Measurements from ENCODE around the gene IFITM10. TPM values are rescaled to one million over a fixed set of nuclear protein-coding genes. Genes with fewer than 3 reads are reported as not detected.
A peak's percentile ranks its signal among the peaks of the same experiment; 100 is the strongest.

Gene IFITM10
- total and polyA plus RNA-seq, 11 donors, result 0.12 to 3.6 (median 0.54) TPM

DNA sequence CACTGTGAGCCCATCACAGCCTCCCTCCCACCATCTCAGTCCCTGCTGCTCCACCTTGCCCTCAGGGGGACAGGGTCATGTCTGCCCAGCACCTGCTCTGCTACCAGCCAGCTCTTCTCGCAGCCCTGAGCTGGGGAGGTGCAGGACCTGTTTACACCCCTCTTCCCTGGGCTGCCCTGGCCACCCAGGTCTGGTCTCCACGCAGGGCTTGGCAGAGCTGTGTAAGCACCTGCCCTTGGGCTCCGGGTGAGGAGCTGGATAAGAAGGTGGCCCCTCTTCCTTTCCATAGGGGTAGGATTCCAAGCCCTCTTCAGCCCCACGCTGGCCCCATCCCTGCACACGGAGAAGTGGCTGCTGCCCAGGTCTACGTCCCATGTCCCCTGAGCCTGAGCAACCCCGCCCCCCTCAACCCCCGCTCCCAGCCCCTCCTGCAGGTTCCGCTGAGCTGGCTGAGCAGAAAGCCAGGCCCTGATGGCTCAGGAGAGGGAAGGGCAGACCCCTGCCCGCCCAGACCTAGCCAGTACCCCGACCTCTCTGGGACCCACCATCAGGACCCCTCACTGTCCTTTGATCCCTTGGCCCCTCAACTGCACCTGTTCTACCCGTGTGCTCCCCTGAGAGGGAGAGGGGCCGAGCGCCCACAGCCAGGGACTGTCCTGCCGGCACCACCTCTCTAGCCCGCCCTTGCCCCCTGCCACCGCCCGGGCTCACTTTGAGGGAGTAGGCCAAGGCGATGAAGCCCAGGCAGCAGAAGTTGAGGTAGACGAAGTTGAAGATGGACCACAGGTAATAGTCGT, 3.2 kb downstream of the IFITM10 start:
- H3K27ac ChIP-seq, result no peak overlapping the region
- DNase-seq, result no peak
- peaks cover 3 to 53% (median 31%) of the 10 kb centered on the region in 12 donors for H3K4me1 ChIP-seq
- H3K27me3 ChIP-seq, result peaks cover 0 to 13% (median 3%) of the 10 kb centered on the region in 9 donors
- H3K4me3 ChIP-seq, result no peak overlapping the region
- peaks cover 0 to 3% (median 0%) of the 10 kb centered on the region in 9 donors for H3K36me3 ChIP-seq
- intact Hi-C loops (cut with DNase I), result no loop called here
- H3K9me3 ChIP-seq, result no peaks in the 10 kb centered on the region
- TF ChIP-seq, protein P1, sequence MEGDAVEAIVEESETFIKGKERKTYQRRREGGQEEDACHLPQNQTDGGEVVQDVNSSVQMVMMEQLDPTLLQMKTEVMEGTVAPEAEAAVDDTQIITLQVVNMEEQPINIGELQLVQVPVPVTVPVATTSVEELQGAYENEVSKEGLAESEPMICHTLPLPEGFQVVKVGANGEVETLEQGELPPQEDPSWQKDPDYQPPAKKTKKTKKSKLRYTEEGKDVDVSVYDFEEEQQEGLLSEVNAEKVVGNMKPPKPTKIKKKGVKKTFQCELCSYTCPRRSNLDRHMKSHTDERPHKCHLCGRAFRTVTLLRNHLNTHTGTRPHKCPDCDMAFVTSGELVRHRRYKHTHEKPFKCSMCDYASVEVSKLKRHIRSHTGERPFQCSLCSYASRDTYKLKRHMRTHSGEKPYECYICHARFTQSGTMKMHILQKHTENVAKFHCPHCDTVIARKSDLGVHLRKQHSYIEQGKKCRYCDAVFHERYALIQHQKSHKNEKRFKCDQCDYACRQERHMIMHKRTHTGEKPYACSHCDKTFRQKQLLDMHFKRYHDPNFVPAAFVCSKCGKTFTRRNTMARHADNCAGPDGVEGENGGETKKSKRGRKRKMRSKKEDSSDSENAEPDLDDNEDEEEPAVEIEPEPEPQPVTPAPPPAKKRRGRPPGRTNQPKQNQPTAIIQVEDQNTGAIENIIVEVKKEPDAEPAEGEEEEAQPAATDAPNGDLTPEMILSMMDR (IDR thresholded peaks at IDR 0.05), result no peak
- TF ChIP-seq POLR2A (IDR thresholded peaks at IDR 0.05), result no peak
- 89 to 91% (median 90%) methylated on average over 16 to 21 of the region's 21 CpGs for WGBS, 4 donors
- ATAC-seq, result no peak

DNA sequence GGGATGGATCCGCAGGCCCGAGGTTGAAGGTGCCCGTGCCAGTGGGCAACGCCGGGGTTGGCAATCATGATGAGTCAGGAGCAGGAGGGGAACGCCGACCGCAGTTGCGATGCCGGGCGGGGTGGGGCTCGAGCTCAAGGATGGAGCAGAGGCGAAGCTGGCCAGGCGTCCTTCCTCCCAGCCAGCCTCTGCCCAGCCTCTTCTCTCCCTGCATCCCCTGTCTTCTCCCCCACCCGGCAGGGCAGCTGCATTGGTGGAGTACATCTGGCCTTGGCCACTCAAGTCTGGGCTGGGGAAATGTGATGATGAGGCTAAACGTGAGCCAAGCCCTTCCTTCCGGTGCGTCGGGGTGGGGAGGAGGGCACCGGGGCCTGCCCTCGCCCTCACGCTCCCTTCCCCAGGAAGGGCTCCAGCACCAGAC, 3.9 kb downstream of the IFITM10 start:
- Histone ChIP-seq H3K27me3 (peaks cover 0 to 13% (median 3%) of the 10 kb centered on the region in 9 donors), H3K4me3 (no peak overlapping the region), H3K36me3 (no peaks in the 10 kb centered on the region), H3K9me3 (no peaks in the 10 kb centered on the region), H3K27ac (no peak overlapping the region), H3K4me1 (peaks cover 0 to 47% (median 26%) of the 10 kb centered on the region in 12 donors)
- ATAC-seq (peak in 1 of 4 donors; percentile 1), DNase-seq (no peak)
- WGBS, 4 donors, result 81 to 94% (median 86%) methylated on average over 12 to 22 of the region's 22 CpGs
- intact Hi-C loops (cut with DNase I), result no loop called here
- TF ChIP-seq POLR2A (IDR thresholded peaks at IDR 0.05), result no peak
- TF ChIP-seq, protein P1 (IDR thresholded peaks at IDR 0.05), result no peak

DNA sequence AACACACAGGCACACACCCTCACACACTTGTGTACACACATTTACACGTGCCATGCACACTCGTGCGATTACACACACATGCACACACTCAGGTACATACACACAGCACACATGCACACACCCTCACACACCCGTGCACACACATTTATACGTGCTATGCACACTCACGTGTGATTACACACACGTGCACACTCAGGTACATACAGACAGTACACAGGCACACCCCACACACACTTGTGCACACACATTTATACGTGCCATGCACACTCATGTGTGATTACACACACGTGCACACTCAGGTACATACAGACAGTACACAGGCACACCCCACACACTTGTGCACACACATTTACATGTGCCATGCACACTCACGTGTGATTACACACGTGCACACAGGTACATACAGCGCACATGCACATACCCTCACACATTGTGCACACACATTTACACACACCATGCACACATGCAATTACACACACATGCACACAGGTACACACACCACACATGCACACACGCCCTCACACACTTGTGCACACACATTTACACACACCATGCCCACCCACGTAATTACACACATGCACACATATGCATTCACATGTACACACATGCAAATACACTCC, 4.6 kb downstream of the IFITM10 start:
- H3K4me3 ChIP-seq, result no peak overlapping the region
- no peak for TF ChIP-seq POLR2A (IDR thresholded peaks at IDR 0.05)
- TF ChIP-seq, protein P1 (IDR thresholded peaks at IDR 0.05), result no peak
- H3K27ac ChIP-seq, result no peak overlapping the region
- intact Hi-C loops (cut with DNase I), result no loop called here
- ATAC-seq, result no peak
- H3K36me3 ChIP-seq, result no peaks in the 10 kb centered on the region
- peaks cover 0 to 40% (median 20%) of the 10 kb centered on the region in 12 donors for H3K4me1 ChIP-seq
- H3K9me3 ChIP-seq, result no peaks in the 10 kb centered on the region
- peaks cover 0 to 13% (median 3%) of the 10 kb centered on the region in 9 donors for H3K27me3 ChIP-seq
- 90 to 94% (median 92%) methylated on average over 14 of the region's 14 CpGs for WGBS, 4 donors
- no peak for DNase-seq

Measured in heart left ventricle (tissue), 16 donors.